NCI-H510A treated with DMSO at 0.1 percent for 48 hours (cell line): ENCODE results near the gene SLX9.

ENCODE experiments used
- DNase-seq: peaks from one replicate; lab custom pipeline; 2025; lab: John Stamatoyannopoulos, UW

The SLX9 gene

GRCh38 chr21:44977616-44978340, 37.9 kb downstream of the SLX9 start:
- DNase-seq, result no peak

DNA sequence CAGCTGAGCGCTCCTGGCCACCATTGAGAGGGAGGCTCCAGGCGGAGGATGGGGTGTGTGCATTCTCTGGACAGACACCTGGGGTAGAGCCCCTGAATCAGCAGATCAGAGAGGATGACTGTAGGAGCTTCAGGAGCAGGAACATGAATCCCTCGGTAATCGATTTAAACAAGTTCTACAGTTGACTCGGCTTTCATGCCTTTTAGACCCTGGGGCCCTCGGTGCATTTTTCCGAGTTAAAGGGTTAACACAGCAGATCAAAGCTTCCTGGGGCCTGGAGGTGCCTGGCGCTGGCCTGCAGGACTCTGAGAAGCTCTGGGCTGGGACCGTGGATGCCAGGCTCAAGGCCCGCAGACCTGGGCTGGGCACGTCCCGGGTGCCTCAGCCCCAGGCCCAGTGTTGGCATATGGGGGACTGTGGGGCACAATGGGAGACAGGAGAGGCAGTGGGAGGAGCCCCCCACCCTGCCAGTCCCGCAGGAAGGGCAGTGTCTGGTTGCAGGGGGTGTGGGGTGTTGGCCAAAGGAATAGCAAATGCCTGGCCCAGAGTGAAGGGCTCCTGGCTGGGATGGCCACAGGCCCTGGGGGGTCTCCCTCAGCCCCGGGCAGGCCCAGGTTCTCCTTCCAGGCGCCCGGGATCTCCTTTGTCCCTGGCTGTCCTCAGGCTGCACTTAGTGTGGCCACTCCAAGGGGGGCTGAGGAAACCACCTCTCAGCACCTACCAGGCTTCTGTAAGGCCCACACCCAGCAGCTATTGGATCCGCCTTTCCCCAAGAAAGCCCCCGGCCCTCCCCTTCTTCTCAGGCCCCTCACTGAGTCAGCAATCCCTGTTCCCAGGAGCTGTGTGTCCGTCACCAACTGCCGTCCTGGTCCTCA, 40.1 kb downstream of the SLX9 start:
- DNase-seq, result no peak

DNA sequence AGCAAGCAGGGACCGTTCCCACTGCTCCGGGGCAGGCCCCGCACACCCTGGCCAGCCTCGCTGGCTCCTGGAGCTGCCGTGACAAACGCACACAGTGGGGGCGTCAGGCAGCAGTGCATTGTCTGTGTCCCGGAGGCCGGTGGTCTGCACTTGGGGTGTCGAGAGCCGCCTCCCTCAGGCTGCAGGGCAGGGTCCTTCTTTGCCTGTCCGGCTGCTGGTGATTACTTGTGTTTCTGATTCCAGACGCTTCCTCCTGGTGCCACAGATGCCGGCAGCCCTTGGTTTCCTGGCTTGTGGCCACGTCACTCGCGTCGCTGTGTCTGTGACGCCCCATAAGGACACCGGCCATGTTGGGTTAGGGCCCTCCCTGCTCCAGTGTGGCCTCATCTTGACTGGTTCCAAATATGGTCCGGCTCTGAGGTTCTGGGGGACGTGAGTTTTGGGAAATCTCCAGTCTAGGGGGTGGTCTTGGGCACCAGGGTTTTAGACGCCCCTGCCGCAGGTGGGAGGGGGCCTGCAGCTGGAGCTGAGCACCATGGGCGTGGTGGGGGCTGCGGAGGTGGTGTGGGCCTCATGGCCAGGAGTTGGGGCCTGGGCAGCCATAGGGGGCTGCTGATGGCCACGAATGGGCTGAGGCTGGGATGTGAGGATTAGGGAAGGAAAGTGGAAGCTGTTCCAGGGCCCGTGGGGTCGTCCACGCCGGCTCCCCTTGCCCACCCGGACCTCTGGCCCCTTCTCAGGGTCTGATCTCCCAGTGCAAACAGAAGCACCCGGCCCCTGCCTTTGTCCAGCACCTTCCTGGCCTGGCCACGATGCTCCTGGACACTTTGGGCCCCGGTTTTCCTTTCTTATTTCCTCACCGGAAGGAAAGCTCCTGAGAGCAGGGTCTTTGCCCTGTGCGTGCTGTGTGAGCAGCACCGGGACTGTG, 41.0 kb downstream of the SLX9 start:
- no peak for DNase-seq

DNA sequence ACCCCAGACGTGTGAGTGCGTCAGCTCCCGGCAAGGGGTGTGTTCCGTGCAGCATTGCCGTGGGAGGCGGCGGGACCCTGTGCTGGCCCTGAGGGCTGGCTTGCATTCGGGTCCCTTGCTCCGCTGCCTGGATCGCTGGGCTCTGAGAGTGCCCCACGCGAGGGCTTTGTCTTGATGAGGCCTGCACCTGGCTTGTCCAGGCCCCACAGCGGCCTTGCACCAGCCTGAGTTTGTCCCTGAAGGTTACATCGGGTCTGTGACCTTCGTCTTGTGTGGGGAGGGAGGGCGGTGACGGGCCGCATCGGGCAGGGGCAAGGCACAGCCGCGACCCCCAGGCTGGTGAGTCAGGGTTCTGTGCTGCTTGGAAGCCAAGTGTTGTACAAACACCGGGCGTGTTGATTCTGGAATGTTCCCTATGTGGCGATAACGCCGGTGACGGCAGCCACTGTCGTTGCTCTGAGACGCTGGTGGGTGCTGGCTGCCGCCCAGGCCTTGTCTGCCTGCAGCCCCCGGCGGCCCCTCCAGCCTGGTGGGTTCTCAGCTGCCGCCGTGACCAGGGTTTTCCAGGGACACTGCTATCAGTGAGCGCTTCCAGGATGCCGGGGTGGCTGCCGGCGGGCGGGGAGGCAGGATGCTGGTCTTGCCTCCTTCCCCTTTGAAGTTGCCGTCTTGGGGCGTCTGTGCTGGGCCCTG, 42.9 kb downstream of the SLX9 start:
- no peak for DNase-seq

GRCh38 chr21:44983421-44984206, 43.8 kb downstream of the SLX9 start:
- DNase-seq, result no peak

GRCh38 chr21:44984428-44984791, 44.6 kb downstream of the SLX9 start:
- DNase-seq, result no peak

GRCh38 chr21:44984792-44985440, 45.1 kb downstream of the SLX9 start:
- no peak for DNase-seq

DNA sequence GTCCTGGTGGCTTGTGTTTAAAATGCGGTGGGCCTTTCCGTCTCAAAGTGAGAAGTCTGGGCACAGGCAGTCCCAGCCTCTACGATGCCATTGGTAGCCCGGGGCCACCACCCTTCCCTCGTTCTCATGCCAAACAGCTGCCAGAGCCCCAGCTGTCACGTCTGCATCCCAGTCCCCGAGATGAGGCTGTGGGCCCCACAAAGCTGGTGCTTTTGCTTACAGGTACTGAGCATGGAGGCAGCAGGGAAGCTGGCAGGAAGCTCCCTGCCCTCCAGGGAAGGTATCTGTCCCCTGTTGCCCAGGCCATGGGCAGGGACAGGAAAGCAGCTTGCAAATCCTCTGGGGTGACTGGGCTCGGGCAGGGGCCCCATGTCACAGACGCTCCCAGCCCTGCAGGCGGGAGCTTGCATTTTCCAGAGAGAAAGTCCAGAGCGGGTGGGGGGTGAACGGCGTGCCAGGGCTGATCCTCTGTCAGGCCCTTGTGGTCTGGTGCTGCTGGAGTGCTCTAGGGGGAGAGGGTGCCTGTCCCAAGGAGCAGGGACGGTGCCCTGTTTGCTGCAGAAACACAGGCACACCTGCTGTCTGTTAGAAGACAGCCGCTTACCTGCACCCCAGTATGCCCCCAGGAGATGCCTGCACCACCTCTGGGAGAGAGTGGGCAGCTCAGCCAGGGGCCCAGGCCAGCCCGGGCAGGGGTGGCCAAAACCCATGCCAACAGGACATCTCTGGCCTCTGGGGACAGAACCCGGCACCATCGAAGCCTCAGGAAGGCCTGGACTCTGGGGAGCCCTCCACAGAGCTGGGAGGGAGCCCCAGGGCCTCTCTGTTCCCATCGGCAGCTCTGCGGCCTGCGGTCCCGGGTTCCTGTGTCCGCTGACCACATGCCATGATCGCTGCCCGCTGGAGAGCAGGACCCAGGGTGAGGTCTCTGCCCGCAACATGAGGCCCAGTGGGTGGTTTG, 45.9 kb downstream of the SLX9 start:
- no peak for DNase-seq

- DNase-seq, result no peak
These were observed 46.9 kb downstream of the SLX9 start for GRCh38 chr21:44986471-44987291.

- no peak for DNase-seq
These were observed 47.6 kb downstream of the SLX9 start for GRCh38 chr21:44987301-44987885.

GRCh38 chr21:44987886-44988606, 48.2 kb downstream of the SLX9 start:
- DNase-seq, result no peak

- DNase-seq, result no peak
These were observed 49.0 kb downstream of the SLX9 start for GRCh38 chr21:44988607-44989536.

DNA sequence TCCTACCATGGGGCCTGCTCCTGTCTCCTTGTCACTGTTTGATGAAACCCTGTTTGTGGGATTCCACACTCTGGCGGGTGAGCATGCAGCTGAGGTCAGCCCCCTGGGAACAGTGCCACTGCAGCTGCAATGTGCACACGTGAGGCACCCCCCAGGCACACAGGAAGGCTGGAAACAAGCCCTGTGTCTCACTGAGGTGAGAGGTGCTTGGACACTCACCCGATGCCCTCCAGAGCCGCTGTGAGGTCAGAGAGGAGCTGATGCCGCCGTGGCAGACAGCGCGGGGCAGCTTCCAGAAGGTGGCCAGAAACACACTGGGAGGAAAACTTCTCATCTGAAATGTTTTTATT, 49.7 kb downstream of the SLX9 start:
- DNase-seq, result no peak

DNA sequence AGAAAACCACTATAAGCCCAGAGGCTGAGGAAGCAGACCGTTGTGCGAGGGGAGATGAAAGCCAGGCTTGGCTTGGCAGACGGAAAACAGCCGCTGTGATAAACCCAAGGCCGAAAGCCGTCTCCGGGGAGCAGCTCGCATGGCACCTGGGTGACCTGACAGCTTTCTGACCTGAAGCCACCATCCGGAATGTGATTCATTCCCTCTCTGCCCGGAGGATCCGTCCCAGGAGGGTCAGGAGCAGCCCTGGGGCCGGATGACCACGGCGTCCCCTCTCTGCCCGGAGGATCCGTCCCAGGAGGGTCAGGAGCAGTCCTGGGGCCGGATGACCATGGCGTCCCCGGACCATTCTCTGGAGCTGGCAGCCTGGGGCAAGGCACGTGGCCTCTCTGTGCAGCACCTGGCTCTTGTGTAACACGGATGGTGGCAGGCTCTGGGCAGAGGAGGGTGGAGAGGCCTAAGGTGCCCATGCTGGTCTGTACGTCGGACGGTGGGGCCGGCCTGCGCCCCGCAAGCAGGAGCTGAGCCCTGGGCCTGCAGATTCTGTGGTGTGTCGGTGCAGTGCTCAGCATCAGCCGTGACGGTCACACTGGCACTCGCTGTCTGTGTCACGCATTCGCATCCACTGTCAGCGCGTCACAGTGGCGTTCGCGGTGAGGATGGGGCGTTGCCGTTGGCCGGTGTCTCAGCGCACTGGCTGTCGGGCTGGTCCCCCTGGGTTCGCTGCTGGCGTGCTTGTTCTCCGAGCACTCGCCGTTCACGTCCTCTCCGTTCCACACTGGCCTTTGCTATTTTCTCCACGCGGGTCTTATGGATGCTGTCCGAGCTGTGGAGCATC, 50.3 kb downstream of the SLX9 start:
- DNase-seq, result no peak

GRCh38 chr21:44990921-44991320, 51.1 kb downstream of the SLX9 start:
- DNase-seq, result no peak
